Measurements from ENCODE around the gene CCDC142.

CCDC142 gene

DNA sequence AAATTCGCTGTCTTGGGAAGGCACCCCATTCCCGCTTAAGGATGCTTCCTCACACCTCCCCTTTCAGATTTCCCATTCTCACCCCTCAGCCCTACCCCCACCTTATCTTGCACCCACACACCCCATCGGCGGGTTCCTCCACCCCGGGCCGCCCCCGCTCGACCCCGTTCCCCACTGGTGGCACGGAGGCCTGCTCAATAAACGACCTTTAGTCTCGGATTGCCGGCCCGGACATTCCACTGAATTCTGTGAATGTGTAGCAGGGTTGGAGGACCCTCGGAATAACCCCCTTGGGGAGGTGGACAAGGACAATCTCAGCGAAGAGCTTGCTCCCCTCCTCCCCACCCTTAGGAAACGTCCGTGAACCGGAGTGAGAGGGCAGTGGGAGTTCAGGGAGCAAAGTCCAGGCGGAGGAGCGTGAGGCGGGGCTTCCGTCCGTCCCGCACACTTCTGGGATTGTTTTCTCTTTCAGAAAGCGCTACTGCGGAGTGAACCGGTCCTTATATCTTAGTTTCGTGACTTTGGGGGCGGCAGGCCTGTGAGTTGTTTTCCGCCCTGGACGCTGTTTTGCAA, 19.4 kb upstream of the CCDC142 start:
- no peak for DNase-seq (ENCODE audit: low read depth, low spot score)
- peak overlapping the region; percentile 42 for H3K4me3 ChIP-seq (ENCODE audit: low read depth, low read length)
- in situ Hi-C loops (cut with HindIII; ENCODE audit: low sequenced_read_pairs): no loop called here
- TF ChIP-seq, protein P1, sequence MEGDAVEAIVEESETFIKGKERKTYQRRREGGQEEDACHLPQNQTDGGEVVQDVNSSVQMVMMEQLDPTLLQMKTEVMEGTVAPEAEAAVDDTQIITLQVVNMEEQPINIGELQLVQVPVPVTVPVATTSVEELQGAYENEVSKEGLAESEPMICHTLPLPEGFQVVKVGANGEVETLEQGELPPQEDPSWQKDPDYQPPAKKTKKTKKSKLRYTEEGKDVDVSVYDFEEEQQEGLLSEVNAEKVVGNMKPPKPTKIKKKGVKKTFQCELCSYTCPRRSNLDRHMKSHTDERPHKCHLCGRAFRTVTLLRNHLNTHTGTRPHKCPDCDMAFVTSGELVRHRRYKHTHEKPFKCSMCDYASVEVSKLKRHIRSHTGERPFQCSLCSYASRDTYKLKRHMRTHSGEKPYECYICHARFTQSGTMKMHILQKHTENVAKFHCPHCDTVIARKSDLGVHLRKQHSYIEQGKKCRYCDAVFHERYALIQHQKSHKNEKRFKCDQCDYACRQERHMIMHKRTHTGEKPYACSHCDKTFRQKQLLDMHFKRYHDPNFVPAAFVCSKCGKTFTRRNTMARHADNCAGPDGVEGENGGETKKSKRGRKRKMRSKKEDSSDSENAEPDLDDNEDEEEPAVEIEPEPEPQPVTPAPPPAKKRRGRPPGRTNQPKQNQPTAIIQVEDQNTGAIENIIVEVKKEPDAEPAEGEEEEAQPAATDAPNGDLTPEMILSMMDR (IDR thresholded peaks at IDR 0.05; ENCODE audit: low read depth, low read length): no peak

- TF ChIP-seq, protein P1 (IDR thresholded peaks at IDR 0.05; ENCODE audit: low read depth, low read length): no peak
- no peak for DNase-seq (ENCODE audit: low read depth, low spot score)
- in situ Hi-C loops (cut with HindIII; ENCODE audit: low sequenced_read_pairs): no loop called here
- H3K4me3 ChIP-seq (ENCODE audit: low read depth, low read length): no peak overlapping the region
Observed at GRCh38 chr2:74501335-74502071, 18.7 kb upstream of the CCDC142 start.

GRCh38 chr2:74500578-74500946, 17.8 kb upstream of the CCDC142 start:
- TF ChIP-seq, protein P1 (IDR thresholded peaks at IDR 0.05; ENCODE audit: low read depth, low read length): no peak
- no peak for DNase-seq (ENCODE audit: low read depth, low spot score)
- H3K4me3 ChIP-seq (ENCODE audit: low read depth, low read length): no peak overlapping the region
- in situ Hi-C loops (cut with HindIII; ENCODE audit: low sequenced_read_pairs): no loop called here

DNA sequence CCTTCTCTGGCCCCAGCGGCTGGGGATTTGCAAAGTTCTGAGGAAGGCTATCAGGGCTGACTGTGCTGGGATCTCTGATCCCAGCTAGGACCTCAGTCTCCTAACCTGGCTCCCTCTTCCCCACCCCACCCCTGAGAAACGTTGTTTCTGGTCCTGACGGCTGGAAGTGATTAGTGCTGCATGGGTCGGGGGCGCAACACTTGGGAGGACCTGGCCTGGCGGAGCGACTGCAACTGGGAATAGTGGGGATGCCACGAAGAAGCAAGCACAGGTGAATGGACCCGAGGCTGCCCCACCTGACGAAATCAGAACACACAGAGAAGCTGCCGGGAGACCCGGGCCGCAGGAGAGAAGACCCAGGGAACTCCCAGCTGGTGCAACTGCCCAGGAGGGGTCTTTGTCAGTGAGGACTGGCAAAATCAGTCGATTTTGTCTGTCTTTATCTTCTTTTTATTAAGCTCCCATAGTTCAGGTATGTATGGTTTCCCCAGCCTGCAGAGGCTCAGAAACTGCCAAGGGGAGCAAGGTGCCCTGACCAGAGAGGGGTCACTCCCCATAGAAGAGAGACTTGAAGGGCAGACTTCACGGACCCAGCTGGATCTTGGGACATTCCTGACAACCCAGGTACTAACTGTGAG, 17.3 kb upstream of the CCDC142 start:
- in situ Hi-C loops (cut with HindIII; ENCODE audit: low sequenced_read_pairs): no loop called here
- TF ChIP-seq, protein P1 (IDR thresholded peaks at IDR 0.05; ENCODE audit: low read depth, low read length): no peak
- no peak overlapping the region for H3K4me3 ChIP-seq (ENCODE audit: low read depth, low read length)
- no peak for DNase-seq (ENCODE audit: low read depth, low spot score)

DNA sequence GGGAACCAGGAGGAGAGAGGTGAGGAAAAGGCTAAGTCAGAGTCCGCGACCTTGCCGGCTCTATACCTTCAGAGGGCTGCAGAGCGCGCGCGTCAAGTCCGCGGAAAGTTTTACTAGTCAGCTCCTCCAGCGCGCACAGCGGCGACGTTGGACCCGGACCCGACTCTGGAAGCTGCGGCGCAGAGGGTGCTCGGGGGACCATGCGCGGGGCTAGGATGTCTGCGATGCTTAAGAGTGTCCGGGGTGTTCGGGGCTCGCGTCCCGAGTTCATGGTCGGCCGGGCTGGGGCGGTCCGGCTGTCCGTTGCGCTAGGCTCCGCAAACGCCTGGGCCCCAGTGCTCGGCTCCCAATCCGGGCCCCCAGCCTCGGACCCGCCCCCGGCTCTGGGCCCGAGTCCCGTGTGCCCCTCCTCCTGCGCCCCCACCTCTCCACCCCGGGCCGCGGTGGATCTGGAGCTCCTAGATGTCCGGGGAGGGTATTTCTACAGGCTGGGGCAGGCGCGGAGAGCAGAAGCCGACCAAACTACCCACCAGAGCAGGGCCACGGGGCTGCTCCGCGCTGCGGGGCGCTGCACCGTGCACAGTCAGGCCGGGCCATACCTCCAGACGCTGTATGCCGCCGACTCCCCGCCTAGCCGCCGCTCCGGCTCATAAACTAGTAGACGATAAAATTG, 16.6 kb upstream of the CCDC142 start, which contains the start of gene LBX2:
Gene LBX2, minus strand, starts transcription at position 337 of the 673 bp plus-strand sequence. Its CDS starts 66 bp downstream, at position 271.
- peak; percentile 15 for DNase-seq (ENCODE audit: low read depth, low spot score)
- TF ChIP-seq, protein P1 (IDR thresholded peaks at IDR 0.05; ENCODE audit: low read depth, low read length): no peak
- in situ Hi-C loops (cut with HindIII; ENCODE audit: low sequenced_read_pairs): no loop called here
- peak within 1 kb of the TSS; percentile 17 for H3K4me3 ChIP-seq (ENCODE audit: low read depth, low read length)

- in situ Hi-C loops (cut with HindIII; ENCODE audit: low sequenced_read_pairs): no loop called here
- peak overlapping the region; percentile 17 for H3K4me3 ChIP-seq (ENCODE audit: low read depth, low read length)
- DNase-seq (ENCODE audit: low read depth, low spot score): peak; percentile 22
- TF ChIP-seq, protein P1 (IDR thresholded peaks at IDR 0.05; ENCODE audit: low read depth, low read length): no peak
Observed at GRCh38 chr2:74498500-74499266, 15.9 kb upstream of the CCDC142 start.

Measured in astrocyte of the spinal cord (primary cell).